ENCODE measurements around the gene CELF1. TPM values are rescaled to one million over a fixed set of nuclear protein-coding genes. Genes with fewer than 3 reads are reported as not detected.

CELF1 gene
- total and polyA plus RNA-seq, 2 of the 13 experiments (the other 11 are each of a cell fraction or from before 2014, with no cell fraction given): 69.0 to 80.1 TPM

GRCh38 chr11:47570651-47571356, 17.9 kb upstream of the CELF1 start:
- TF ChIP-seq ZNF646 (CRISPR knock-in tag; IDR thresholded peaks at IDR 0.05) (no peak), PAXIP1 (CRISPR knock-in tag; conservative IDR thresholded peaks at IDR 0.05) (no peak), PAF1 (CRISPR knock-in tag; IDR thresholded peaks at IDR 0.05) (no peak), SOX5 (CRISPR knock-in tag; IDR thresholded peaks at IDR 0.05; ENCODE audit: borderline replicate concordance) (no peak), SRSF1 (optimal IDR thresholded peaks at IDR 0.05; ENCODE audit: low read depth, low read length) (no peak), E2F5 (CRISPR knock-in tag; conservative IDR thresholded peaks at IDR 0.05) (no peak), SYNCRIP (IDR thresholded peaks at IDR 0.05; ENCODE audit: insufficient read depth, low read depth, low read length) (no peak), EP300 (IDR thresholded peaks at IDR 0.05; ENCODE audit: low read depth in 2 of 2, low read length in 2 of 2) (no peak), EP300 (CRISPR knock-in tag; IDR thresholded peaks at IDR 0.05; ENCODE audit: borderline replicate concordance) (no peak), SP4 (CRISPR knock-in tag; IDR thresholded peaks at IDR 0.05) (no peak)
- in situ Hi-C loops (cut with HindIII; ENCODE audit: extremely low pct_ligation_motif_present, low pct_unique_long_range_greater_than_20kb) (no loop called here), intact Hi-C loops (cut with micrococcal nuclease; ENCODE audit: unreplicated experiment) (no loop called here)
- WGBS (ENCODE audit: low lambda C conversion rate): 92% methylated on average over 3 of the region's 3 CpGs
- Histone ChIP-seq H4K20me1 (ENCODE audit: insufficient read depth, low read length) (no peaks in the 10 kb centered on the region), H3K36me3 (replicated peaks in 1 of 2; ENCODE audit: control insufficient read depth in 1 of 2, insufficient read depth in 2 of 2, low read length in 2 of 2) (peaks cover 12 to 47% of the 10 kb centered on the region in 2 experiments), H3K4me2 (ENCODE audit: low read depth, low read length) (no peak overlapping the region), H3K9ac (ENCODE audit: insufficient read depth, low read depth, low read length) (no peak overlapping the region), H3K4me1 (ENCODE audit: insufficient read depth, low read length) (peaks cover 14% of the 10 kb centered on the region), H3K9me3 (ENCODE audit: low read length) (no peaks in the 10 kb centered on the region), H3K27ac (ENCODE audit: extremely low read length, insufficient read depth, low read length) (no peak overlapping the region), H3K4me3 (replicated peaks in 1 of 3; ENCODE audit: insufficient read depth in 1 of 3, low read depth in 2 of 3, low read length in 3 of 3) (no peak overlapping the region), H3K27me3 (ENCODE audit: control insufficient read depth in 1 of 2, insufficient read depth in 2 of 2, low read length in 2 of 2) (no peaks in the 10 kb centered on the region), H3K79me2 (ENCODE audit: insufficient read depth, low read length) (peaks cover 34% of the 10 kb centered on the region), H2AFZ (ENCODE audit: low read length) (no peak overlapping the region)
- no TSS peak for BruUV-seq (replicated peaks)
- ATAC-seq: no peak
- DNase-seq (ENCODE audit: low spot score): no peak
- ChIA-PET CTCF (ENCODE audit: low intra/inter-chr PET ratio, low total read pairs) (no interaction called here), POLR2A (interaction anchor here (0.6 kb wide), 1 partner anchor 9 kb away, joined by 3 read pairs; no protein-coding TSS in a partner anchor)
- no peak for FAIRE-seq
